Measurements from ENCODE around the gene BEND3. TPM values are rescaled to one million over a fixed set of nuclear protein-coding genes. Genes with fewer than 3 reads are reported as not detected.

Gene BEND3
- total and polyA plus RNA-seq, 10 of the 15 experiments (the other 5 are each of a cell fraction or from before 2014, with no cell fraction given) = 1.1 to 9.0 (median 3.6) TPM

GRCh38 chr6:107114213-107114925 lies 946 bp downstream of the BEND3 start (continued):
- no peak for TF ChIP-seq MYB (IDR thresholded peaks at IDR 0.05; ENCODE audit: borderline replicate concordance, low read depth, low read length)
- TF ChIP-seq MLLT1 (IDR thresholded peaks at IDR 0.05) = no peak
- TF ChIP-seq ATF3 (IDR thresholded peaks at IDR 0.05; ENCODE audit: borderline replicate concordance, extremely low read depth, low read depth, low read length) = no peak
- TF ChIP-seq, protein P1, sequence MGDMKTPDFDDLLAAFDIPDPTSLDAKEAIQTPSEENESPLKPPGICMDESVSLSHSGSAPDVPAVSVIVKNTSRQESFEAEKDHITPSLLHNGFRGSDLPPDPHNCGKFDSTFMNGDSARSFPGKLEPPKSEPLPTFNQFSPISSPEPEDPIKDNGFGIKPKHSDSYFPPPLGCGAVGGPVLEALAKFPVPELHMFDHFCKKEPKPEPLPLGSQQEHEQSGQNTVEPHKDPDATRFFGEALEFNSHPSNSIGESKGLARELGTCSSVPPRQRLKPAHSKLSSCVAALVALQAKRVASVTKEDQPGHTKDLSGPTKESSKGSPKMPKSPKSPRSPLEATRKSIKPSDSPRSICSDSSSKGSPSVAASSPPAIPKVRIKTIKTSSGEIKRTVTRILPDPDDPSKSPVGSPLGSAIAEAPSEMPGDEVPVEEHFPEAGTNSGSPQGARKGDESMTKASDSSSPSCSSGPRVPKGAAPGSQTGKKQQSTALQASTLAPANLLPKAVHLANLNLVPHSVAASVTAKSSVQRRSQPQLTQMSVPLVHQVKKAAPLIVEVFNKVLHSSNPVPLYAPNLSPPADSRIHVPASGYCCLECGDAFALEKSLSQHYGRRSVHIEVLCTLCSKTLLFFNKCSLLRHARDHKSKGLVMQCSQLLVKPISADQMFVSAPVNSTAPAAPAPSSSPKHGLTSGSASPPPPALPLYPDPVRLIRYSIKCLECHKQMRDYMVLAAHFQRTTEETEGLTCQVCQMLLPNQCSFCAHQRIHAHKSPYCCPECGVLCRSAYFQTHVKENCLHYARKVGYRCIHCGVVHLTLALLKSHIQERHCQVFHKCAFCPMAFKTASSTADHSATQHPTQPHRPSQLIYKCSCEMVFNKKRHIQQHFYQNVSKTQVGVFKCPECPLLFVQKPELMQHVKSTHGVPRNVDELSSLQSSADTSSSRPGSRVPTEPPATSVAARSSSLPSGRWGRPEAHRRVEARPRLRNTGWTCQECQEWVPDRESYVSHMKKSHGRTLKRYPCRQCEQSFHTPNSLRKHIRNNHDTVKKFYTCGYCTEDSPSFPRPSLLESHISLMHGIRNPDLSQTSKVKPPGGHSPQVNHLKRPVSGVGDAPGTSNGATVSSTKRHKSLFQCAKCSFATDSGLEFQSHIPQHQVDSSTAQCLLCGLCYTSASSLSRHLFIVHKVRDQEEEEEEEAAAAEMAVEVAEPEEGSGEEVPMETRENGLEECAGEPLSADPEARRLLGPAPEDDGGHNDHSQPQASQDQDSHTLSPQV (IDR thresholded peaks at IDR 0.05) = 0 out of 2 replicates have a peak, but pooled peaks have one; percentile 54
- no peak for TF ChIP-seq ZNF207 (IDR thresholded peaks at IDR 0.05; ENCODE audit: borderline replicate concordance)
- TF ChIP-seq HCFC1 (IDR thresholded peaks at IDR 0.05; ENCODE audit: low read length) = no peak
- TF ChIP-seq SRF (IDR thresholded peaks at IDR 0.05; ENCODE audit: low read depth in 2 of 2, low read length in 2 of 2) = no peak
- no peak for TF ChIP-seq ZBTB33 (IDR thresholded peaks at IDR 0.05)
- no peak for TF ChIP-seq GABPA (IDR thresholded peaks at IDR 0.05; ENCODE audit: low read depth)
- no peak for TF ChIP-seq RBBP5 (conservative IDR thresholded peaks at IDR 0.05)
- peak; percentile 99 for TF ChIP-seq SMARCA5 (IDR thresholded peaks at IDR 0.05)
- TF ChIP-seq TBL1XR1 (IDR thresholded peaks at IDR 0.05; ENCODE audit: low read depth, low read length) = no peak
- TF ChIP-seq ATF2 (IDR thresholded peaks at IDR 0.05; ENCODE audit: low read length) = no peak
- TF ChIP-seq PRDM15 (CRISPR knock-in tag; IDR thresholded peaks at IDR 0.05) = no peak
- peak; percentile 87; the same call in 1 of the 2 replicates for TF ChIP-seq CBX5 (IDR thresholded peaks at IDR 0.05; ENCODE audit: low read depth)
- TF ChIP-seq NFXL1 (IDR thresholded peaks at IDR 0.05; ENCODE audit: borderline replicate concordance) = no peak

All from GM12878 (cell line).